Measurements from ENCODE around the gene DUT. TPM values are rescaled to one million over a fixed set of nuclear protein-coding genes. Genes with fewer than 3 reads are reported as not detected.

DUT gene
- total RNA-seq, result 78.0 and 115 TPM in 2 replicates

GRCh38 chr15:48330855-48331795 lies at the start of gene DUT:
Gene DUT, plus strand, starts transcription at chr15:48331429. Its CDS starts 87 bp downstream, at chr15:48331516.

Other genes starting within 250 kb of the DUT start
- not detected in 2 replicates for gene SLC24A5, start 210.4 kb upstream of the DUT start, total RNA-seq
- gene MYEF2, start 153.1 kb upstream of the DUT start, total RNA-seq, result 2.6 and 5.3 TPM in 2 replicates
- gene CTXN2, start 139.8 kb upstream of the DUT start, total RNA-seq, result not detected in 2 replicates
- not detected in 2 replicates for gene SLC12A1, start 125.1 kb upstream of the DUT start, total RNA-seq

Measured in myometrial cell (primary cell).